Ovary (tissue), 9 donors: ENCODE data around the gene UQCR11. TPM values are rescaled to one million over a fixed set of nuclear protein-coding genes. Genes with fewer than 3 reads are reported as not detected.

Experiments
- DNase-seq, 5 donors: peaks; one replicate each; pipeline ENCODE4 v3.0.0-alpha.2; 2019 to 2020
- H3K27ac ChIP-seq, 2 donors: fragments of 200-600 bp; one replicate each; pipeline versions ENCODE4 v1.5.1 to v1.8.0; 2019 to 2022
- H3K27me3 ChIP-seq: fragments of 200-600 bp; one replicate; pipeline ENCODE4 v1.8.0; 2022
- H3K36me3 ChIP-seq: fragments of 200-600 bp; sonication (generic); one replicate; pipeline ENCODE4 v1.5.1; 2019
- H3K4me1 ChIP-seq: one replicate; pipeline ENCODE4 v1.8.1; 2013; ENCODE audit warnings: mild to moderate bottlenecking, moderate library complexity; ENCODE audit not compliant: insufficient read depth
- H3K4me3 ChIP-seq: fragments of 200-600 bp; sonication (generic); one replicate; pipeline ENCODE4 v1.5.1; 2017
- H3K9me3 ChIP-seq, 2 donors: fragments of 200-600 bp in 1 of 2; sonication (generic) in 1 of 2; one replicate each; pipeline versions ENCODE4 v1.5.1 to v1.8.1; 2013 to 2019; ENCODE audit warnings: mild to moderate bottlenecking in 1 of 2, moderate library complexity in 1 of 2
- CTCF ChIP-seq, 3 donors: fragments of 450-650 bp in 2 of 3; fragments of 200-600 bp in 1 of 3; IDR thresholded peaks; one replicate each; pipeline versions ENCODE4 v1.5.1 to v1.8.0; 2016 to 2022; ENCODE audit warnings: antibody characterized with exemption in 3 of 3, mild to moderate bottlenecking in 1 of 3
- EP300 ChIP-seq: sonication (generic); formaldehyde crosslinking; IDR thresholded peaks from one replicate; pipeline ENCODE4 v1.6.1; 2017; ENCODE audit warnings: antibody characterized with exemption
- POLR2A ChIP-seq: fragments of 450-650 bp; IDR thresholded peaks from one replicate; pipeline ENCODE4 v1.6.1; 2017; ENCODE audit warnings: antibody characterized with exemption, mild to moderate bottlenecking, moderate library complexity
- WGBS, 3 donors: extraction: QIAGEN DNeasy Blood & Tissue Kit in 1 of 3; methylation state at CpG; one replicate each; pipeline versions ENCODE4 v1.1.5 to v1.1.7; 2013 to 2017; 5-methylcytosine and 5-hydroxymethylcytosine counted together
- intact Hi-C, 4 donors: fragments of 100-400 bp; cut with DNase I; formaldehyde crosslinking; loops; one replicate each; pipeline versions ENCODE4 v1.11.0 to v1.15.1; 2022 to 2023
- polyA plus RNA-seq, 2 donors: library from polyadenylated mRNA; stranded (reverse); fragments of 200-250 nt in 1 of 2; fragments of 350-450 nt in 1 of 2; fragmentation: Illumina TruSeq in 1 of 2; extraction: RNeasy Lipid Tissue Mini Kit (QIAGEN cat#74804) in 1 of 2; gene quantifications; one replicate each; pipeline ENCODE4 v1.2.3, GENCODE V29; 2013 to 2014
- total RNA-seq, 7 donors: library from RNA; depleted of rRNA in 2 of 7; stranded (reverse); fragments of >200 nt in 2 of 7; fragmentation: NEBNext Ultra II Directional in 3 of 7; extraction: Animal tissue kit (Norgen Biotek cat#: 25700) in 3 of 7; gene quantifications; one replicate each; pipeline versions ENCODE4 v1.1.0 to v1.2.4, GENCODE V29; 2016 to 2023
- donor health status: DM: no; HTN: no; CAD: no; lungs with moderate emphysema.
- donor health status: DM: no; HTN: no; CAD: no.
- donor health status: Bipolar disorder and iron deficiency.
- donor health status: DM: yes; HTN: yes; CAD: no.
- donor health status: DM: no; HTN: no; CAD: no.
- donor health status: DM: yes; HTN: yes; CAD: no.

UQCR11 gene
- total and polyA plus RNA-seq, 9 donors, result 39.5 to 132 (median 92.9) TPM

- H3K4me3 ChIP-seq, result no peak overlapping the region
- no peak for TF ChIP-seq EP300
- TF ChIP-seq CTCF (IDR thresholded peaks at IDR 0.05), result no peak
- no peak for TF ChIP-seq POLR2A
- H3K9me3 ChIP-seq, result no peaks in the 10 kb centered on the region
- H3K27me3 ChIP-seq, result no peaks in the 10 kb centered on the region
- no peaks in the 10 kb centered on the region for H3K36me3 ChIP-seq
- no peaks in the 10 kb centered on the region for H3K4me1 ChIP-seq
- WGBS, 3 donors, result 81 to 90% (median 87%) methylated on average over 13 to 17 of the region's 17 CpGs
- intact Hi-C loops, result no loop called here
- H3K27ac ChIP-seq, result no peak overlapping the region
- no peak for DNase-seq
Observed at GRCh38 chr19:1630811-1631210, 25.5 kb upstream of the UQCR11 start.

DNA sequence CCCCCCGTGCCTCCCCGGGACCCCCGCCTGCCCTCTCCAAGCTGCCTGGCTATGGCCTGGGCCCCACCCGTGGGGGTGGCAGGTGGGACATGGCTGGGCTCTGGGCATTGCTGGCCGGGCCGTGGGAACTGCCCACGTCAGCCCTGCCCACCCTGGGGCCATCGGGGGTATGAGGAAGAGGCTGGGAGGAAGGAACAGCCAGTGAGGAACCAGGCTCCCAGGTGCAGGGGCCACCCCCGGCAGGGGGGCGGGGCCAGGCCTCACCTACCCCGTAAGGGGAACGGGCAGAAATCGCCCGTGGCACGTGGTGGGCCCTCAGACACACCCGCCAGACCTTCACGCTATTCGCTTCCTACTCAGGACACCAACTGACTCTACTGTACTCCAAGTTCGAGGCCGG, 24.8 kb upstream of the UQCR11 start:
- Histone ChIP-seq H3K4me1 (no peaks in the 10 kb centered on the region), H3K4me3 (no peak overlapping the region), H3K9me3 (no peaks in the 10 kb centered on the region), H3K27ac (no peak overlapping the region), H3K27me3 (no peaks in the 10 kb centered on the region), H3K36me3 (no peaks in the 10 kb centered on the region)
- 87 to 90% (median 88%) methylated on average over 16 to 20 of the region's 20 CpGs for WGBS, 3 donors
- TF ChIP-seq EP300 (no peak), POLR2A (no peak), CTCF (IDR thresholded peaks at IDR 0.05) (no peak)
- DNase-seq, result no peak
- intact Hi-C loops, result no loop called here

- no peak for DNase-seq
- Histone ChIP-seq H3K4me1 (no peaks in the 10 kb centered on the region), H3K4me3 (no peak overlapping the region), H3K36me3 (no peaks in the 10 kb centered on the region), H3K9me3 (no peaks in the 10 kb centered on the region), H3K27ac (no peak overlapping the region), H3K27me3 (no peaks in the 10 kb centered on the region)
- intact Hi-C loops, result no loop called here
- WGBS, 3 donors, result 91 to 96% (median 95%) methylated on average over 24 of the region's 24 CpGs
- TF ChIP-seq POLR2A (no peak), EP300 (no peak), CTCF (IDR thresholded peaks at IDR 0.05) (no peak)
Observed at GRCh38 chr19:1629256-1629808, 24.1 kb upstream of the UQCR11 start.

DNA sequence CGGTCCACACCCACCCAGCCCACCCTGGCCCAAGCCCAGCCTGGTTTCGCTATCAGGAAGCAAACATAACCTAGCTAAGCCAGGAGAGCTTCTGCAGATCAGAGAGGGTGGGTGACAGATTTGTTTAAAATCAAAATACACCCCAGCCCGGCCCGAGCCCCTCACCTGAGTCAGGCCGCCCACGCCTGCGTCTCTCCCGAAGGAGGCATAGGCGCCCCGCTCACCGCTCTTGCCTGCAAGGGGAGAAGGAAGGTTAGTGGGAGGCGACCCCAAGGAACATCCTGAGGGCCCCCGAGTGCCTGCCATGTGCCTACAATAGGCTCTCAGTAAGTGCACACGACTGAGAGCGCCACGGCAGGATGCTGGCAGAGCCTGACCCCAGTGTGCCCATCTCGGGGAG, 21.9 kb upstream of the UQCR11 start:
- TF ChIP-seq CTCF (IDR thresholded peaks at IDR 0.05), result no peak
- TF ChIP-seq POLR2A, result no peak
- no peak overlapping the region for H3K27ac ChIP-seq
- H3K27me3 ChIP-seq, result no peaks in the 10 kb centered on the region
- no peak overlapping the region for H3K4me3 ChIP-seq
- 91 to 94% (median 94%) methylated on average over 17 of the region's 17 CpGs for WGBS, 3 donors
- H3K36me3 ChIP-seq, result no peaks in the 10 kb centered on the region
- intact Hi-C loops, result no loop called here
- no peaks in the 10 kb centered on the region for H3K4me1 ChIP-seq
- H3K9me3 ChIP-seq, result no peaks in the 10 kb centered on the region
- no peak for DNase-seq
